ENCODE results near the gene KCNC4.

Gene KCNC4

GRCh38 chr1:110258734-110259133 lies 48.6 kb downstream of the KCNC4 start:
- DNase-seq: no peak

GRCh38 chr1:110259770-110260169 lies 49.7 kb downstream of the KCNC4 start:
- no peak for DNase-seq
